Upper lobe of right lung (tissue), 1 donor: ENCODE measurements around the gene LUM. TPM values are rescaled to one million over a fixed set of nuclear protein-coding genes. Genes with fewer than 3 reads are reported as not detected.

Experiments used
- ATAC-seq: fragments of 200-7000 bp; cut with Tn5 transposase; one replicate; pipeline ENCODE4 v1.9.1; 2020; ENCODE audit warnings: mild to moderate bottlenecking, moderate library complexity
- DNase-seq: peaks from one replicate; pipeline ENCODE4 v3.0.0-alpha.2; 2020
- H3K27ac ChIP-seq: fragments of 200-600 bp; one replicate; pipeline ENCODE4 v1.8.0; 2022
- H3K27me3 ChIP-seq: fragments of 200-600 bp; one replicate; pipeline ENCODE4 v1.8.0; 2022; ENCODE audit warnings: mild to moderate bottlenecking
- H3K36me3 ChIP-seq: fragments of 200-600 bp; one replicate; pipeline ENCODE4 v1.8.0; 2022
- H3K4me1 ChIP-seq: fragments of 200-600 bp; one replicate; pipeline ENCODE4 v1.8.0; 2022
- H3K4me3 ChIP-seq: fragments of 200-600 bp; one replicate; pipeline ENCODE4 v1.8.0; 2022; ENCODE audit warnings: mild to moderate bottlenecking
- H3K9me3 ChIP-seq: fragments of 200-600 bp; one replicate; pipeline ENCODE4 v1.8.0; 2022
- CTCF ChIP-seq: fragments of 200-600 bp; IDR thresholded peaks from one replicate; pipeline ENCODE4 v1.8.0; 2022; ENCODE audit warnings: antibody characterized with exemption
- intact Hi-C: fragments of 100-400 bp; cut with DNase I; formaldehyde crosslinking; loops from one replicate; pipeline ENCODE4 v1.11.0; 2022
- total RNA-seq: library from RNA; stranded (reverse); fragmentation: NEBNext Ultra II Directional; extraction: Animal tissue kit (Norgen Biotek cat#: 25700); gene quantifications from one replicate; pipeline ENCODE4 v1.2.1, GENCODE V29; 2021
- donor health status: DM: no; HTN: yes; CAD: no; lungs with severe emphysema.

LUM gene
- total RNA-seq, 1 donor from 2014 or later: 361 TPM

DNA sequence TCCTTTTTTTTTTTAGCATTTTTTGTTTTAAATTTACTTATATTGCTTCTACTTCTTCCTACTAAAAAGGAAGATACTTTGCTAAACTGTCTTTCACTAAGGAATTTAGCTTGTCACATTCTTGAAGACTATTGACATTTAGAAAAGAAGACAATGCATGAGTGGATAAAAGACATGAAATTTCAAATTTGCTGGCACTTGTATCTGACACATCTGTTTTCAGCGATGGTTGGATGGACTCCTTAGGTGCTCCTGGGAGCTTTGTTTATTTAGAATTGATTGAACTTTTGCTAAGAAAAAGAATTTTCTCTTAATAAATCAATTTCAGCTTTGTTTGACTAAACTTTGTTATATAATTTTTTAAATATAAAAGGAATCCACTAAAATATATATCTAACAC is 50.2 kb downstream of the LUM start:
- intact Hi-C loops: no loop called here
- no peaks in the 10 kb centered on the region for H3K9me3 ChIP-seq
- no peak for ATAC-seq

DNA sequence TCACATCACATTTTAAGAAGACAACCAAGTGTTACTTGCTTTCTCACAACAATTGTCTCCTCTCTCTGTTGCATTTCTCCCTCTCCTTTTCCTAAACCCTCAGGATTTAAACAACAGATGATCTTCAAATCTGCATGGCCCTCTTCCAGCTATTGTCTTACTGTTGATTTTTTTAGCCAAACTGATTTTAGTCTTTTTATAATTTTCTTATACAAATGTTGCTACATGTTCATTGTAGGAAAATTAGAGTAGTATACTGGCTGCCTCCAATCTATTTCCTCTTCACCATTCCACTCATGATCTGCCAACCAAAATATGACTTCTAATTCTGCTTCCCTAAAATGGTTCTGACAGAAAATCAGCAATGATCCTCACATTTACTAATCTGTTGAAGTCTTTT is 52.1 kb downstream of the LUM start:
- intact Hi-C loops: no loop called here
- no peaks in the 10 kb centered on the region for H3K9me3 ChIP-seq

More for the DNA sequence above, 50.2 kb downstream of the LUM start:
- no peaks in the 10 kb centered on the region for H3K36me3 ChIP-seq
- no peaks in the 10 kb centered on the region for H3K4me1 ChIP-seq
- no peaks in the 10 kb centered on the region for H3K27me3 ChIP-seq
- no peak for DNase-seq
- no peak overlapping the region for H3K4me3 ChIP-seq
- no peak overlapping the region for H3K27ac ChIP-seq
- TF ChIP-seq CTCF: no peak

GRCh38 chr12:91058786-91059185 is 52.5 kb downstream of the LUM start:
- ATAC-seq (no peak), DNase-seq (no peak)
- H3K4me1 ChIP-seq: no peaks in the 10 kb centered on the region
- no peak overlapping the region for H3K4me3 ChIP-seq
- TF ChIP-seq CTCF: no peak
- no peaks in the 10 kb centered on the region for H3K27me3 ChIP-seq
- no peak overlapping the region for H3K27ac ChIP-seq
- H3K9me3 ChIP-seq: no peaks in the 10 kb centered on the region
- H3K36me3 ChIP-seq: no peaks in the 10 kb centered on the region
- intact Hi-C loops: no loop called here

More for the DNA sequence above, 52.1 kb downstream of the LUM start:
- H3K27ac ChIP-seq: no peak overlapping the region
- DNase-seq: no peak
- H3K27me3 ChIP-seq: no peaks in the 10 kb centered on the region
- TF ChIP-seq CTCF: no peak
- no peaks in the 10 kb centered on the region for H3K36me3 ChIP-seq
- no peak for ATAC-seq
- no peaks in the 10 kb centered on the region for H3K4me1 ChIP-seq
- H3K4me3 ChIP-seq: no peak overlapping the region

GRCh38 chr12:91057368-91058165 is 53.7 kb downstream of the LUM start, which contains the start of gene KERA:
Gene KERA, minus strand, starts transcription at chr12:91058024. Its CDS starts 1,743 bp downstream, at chr12:91056281.
- no peak within 1 kb of the TSS for H3K27ac ChIP-seq
- H3K4me1 ChIP-seq: no peaks in the 10 kb centered on the region
- no peaks in the 10 kb centered on the region for H3K27me3 ChIP-seq
- ATAC-seq: no peak
- DNase-seq: no peak
- no peaks in the 10 kb centered on the region for H3K36me3 ChIP-seq
- intact Hi-C loops: no loop called here
- no peak within 1 kb of the TSS for H3K4me3 ChIP-seq
- H3K9me3 ChIP-seq: no peaks in the 10 kb centered on the region
- TF ChIP-seq CTCF: no peak

- no peak for TF ChIP-seq CTCF
- Histone ChIP-seq H3K9me3 (no peaks in the 10 kb centered on the region), H3K36me3 (no peaks in the 10 kb centered on the region), H3K4me3 (no peak overlapping the region), H3K4me1 (no peaks in the 10 kb centered on the region), H3K27ac (no peak overlapping the region), H3K27me3 (no peaks in the 10 kb centered on the region)
- intact Hi-C loops: no loop called here
- ATAC-seq: no peak
- no peak for DNase-seq
Observed at GRCh38 chr12:91056488-91056887, 54.8 kb downstream of the LUM start.
